Upper lobe of left lung (tissue), 6 donors: ENCODE measurements around the gene OR51S1. TPM values are rescaled to one million over a fixed set of nuclear protein-coding genes. Genes with fewer than 3 reads are reported as not detected.
"Not testable (repeated sequence)": the region's sequence is repeated elsewhere in the genome, so short reads cannot be mapped to it uniquely, and the experiment has no call there.

Experiments used
- ATAC-seq, 2 donors: fragments of 200-7000 bp; cut with Tn5 transposase; one replicate each; pipeline ENCODE4 v1.9.1; 2022; ENCODE audit warnings: mild to moderate bottlenecking in 2 of 2, moderate library complexity in 2 of 2; ENCODE audit not compliant: low FRiP score in 2 of 2
- DNase-seq, 2 donors: peaks; one replicate each; pipeline ENCODE4 v3.0.0-alpha.2; 2019 to 2020
- H3K27ac ChIP-seq, 4 donors: fragments of 200-600 bp; sonication (generic); one replicate each; pipeline ENCODE4 v1.5.1; 2016 to 2019
- H3K27me3 ChIP-seq, 4 donors: fragments of 200-600 bp; sonication (generic); one replicate each; pipeline ENCODE4 v1.5.1; 2017 to 2019
- H3K36me3 ChIP-seq, 4 donors: fragments of 200-600 bp; sonication (generic); one replicate each; pipeline ENCODE4 v1.5.1; 2016 to 2019
- H3K4me1 ChIP-seq, 4 donors: fragments of 200-600 bp; sonication (generic); one replicate each; pipeline ENCODE4 v1.5.1; 2018 to 2019
- H3K4me3 ChIP-seq, 4 donors: fragments of 200-600 bp; sonication (generic); one replicate each; pipeline ENCODE4 v1.5.1; 2017 to 2019; ENCODE audit warnings: mild to moderate bottlenecking in 2 of 4, moderate library complexity in 1 of 4
- H3K9me3 ChIP-seq, 4 donors: fragments of 200-600 bp; sonication (generic); one replicate each; pipeline ENCODE4 v1.5.1; 2018 to 2019
- EP300 ChIP-seq, 4 donors: sonication (generic); formaldehyde crosslinking; IDR thresholded peaks; one replicate each; pipeline ENCODE4 v1.5.1; 2017; ENCODE audit warnings: antibody characterized with exemption in 4 of 4, control low read depth in 2 of 4
- POLR2A ChIP-seq, 4 donors: fragments of 450-650 bp; IDR thresholded peaks; one replicate each; pipeline ENCODE4 v1.5.1; 2016 to 2017; ENCODE audit warnings: antibody characterized with exemption in 4 of 4, mild to moderate bottlenecking in 2 of 4
- POLR2AphosphoS5 ChIP-seq, 2 donors: sonication (generic); formaldehyde crosslinking; IDR thresholded peaks; one replicate each; pipeline ENCODE4 v1.5.1; 2017; ENCODE audit warnings: antibody characterized with exemption in 2 of 2
- WGBS, 2 donors: methylation state at CpG; one replicate each; pipeline ENCODE4 v1.1.5; 2017 to 2018; 5-methylcytosine and 5-hydroxymethylcytosine counted together
- total RNA-seq, 6 donors: library from RNA; depleted of rRNA in 4 of 6; stranded (reverse); fragments of >200 nt in 4 of 6; gene quantifications; one replicate each; pipeline versions ENCODE4 v1.1.0 to v1.2.1, GENCODE V29; 2016 to 2021
- TF ChIP-seq, protein P1 (sequence below), 6 experiments: fragments of 450-650 bp in 4 of 6; fragments of 200-600 bp in 2 of 6; sonication (generic) in 2 of 6; IDR thresholded peaks; one replicate each; pipeline ENCODE4 v1.5.1; 2016 to 2019; ENCODE audit warnings: antibody characterized with exemption in 6 of 6
- donor health status: DM: no; HTN: no; CAD: no; lungs with moderate emphysema.
- donor health status: DM: no; HTN: yes; CAD: no; lungs with severe emphysema.

OR51S1 gene
- total RNA-seq, 6 donors from 2014 or later: not detected

DNA sequence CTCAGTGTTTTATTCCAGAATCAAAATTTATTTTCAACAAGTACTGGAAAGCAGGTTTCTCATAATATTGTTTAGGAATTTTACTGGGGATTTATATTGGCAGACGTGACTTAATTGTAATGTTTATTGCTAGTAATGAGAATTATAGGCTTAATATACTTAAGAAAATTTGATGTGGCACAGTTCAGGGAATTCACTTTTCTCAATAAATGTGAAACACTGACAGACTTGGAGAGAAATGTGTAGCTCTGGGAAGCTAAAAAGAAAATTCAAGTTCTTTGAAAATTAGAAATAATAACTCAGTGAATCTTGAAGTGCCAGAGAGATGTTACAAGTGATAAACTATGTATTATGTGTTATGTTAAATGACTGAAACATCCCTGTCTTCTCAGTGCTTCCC, 28.0 kb downstream of the OR51S1 start, which contains the start of gene OR51F2:
TSS of gene OR51F2 (plus strand) at position 301 of the 400 bp plus-strand sequence. CDS start 101 bp downstream, outside the sequence.
- Histone ChIP-seq H3K27ac (no peak within 1 kb of the TSS), H3K27me3 (no peaks in the 10 kb centered on the region), H3K9me3 (no peaks in the 10 kb centered on the region), H3K4me3 (no peak within 1 kb of the TSS), H3K4me1 (no peaks in the 10 kb centered on the region), H3K36me3 (no peaks in the 10 kb centered on the region)
- no peak for DNase-seq
- TF ChIP-seq POLR2A (IDR thresholded peaks at IDR 0.05) (no peak), POLR2AphosphoS5 (IDR thresholded peaks at IDR 0.05) (no peak), EP300 (IDR thresholded peaks at IDR 0.05) (no peak)
- TF ChIP-seq, protein P1, sequence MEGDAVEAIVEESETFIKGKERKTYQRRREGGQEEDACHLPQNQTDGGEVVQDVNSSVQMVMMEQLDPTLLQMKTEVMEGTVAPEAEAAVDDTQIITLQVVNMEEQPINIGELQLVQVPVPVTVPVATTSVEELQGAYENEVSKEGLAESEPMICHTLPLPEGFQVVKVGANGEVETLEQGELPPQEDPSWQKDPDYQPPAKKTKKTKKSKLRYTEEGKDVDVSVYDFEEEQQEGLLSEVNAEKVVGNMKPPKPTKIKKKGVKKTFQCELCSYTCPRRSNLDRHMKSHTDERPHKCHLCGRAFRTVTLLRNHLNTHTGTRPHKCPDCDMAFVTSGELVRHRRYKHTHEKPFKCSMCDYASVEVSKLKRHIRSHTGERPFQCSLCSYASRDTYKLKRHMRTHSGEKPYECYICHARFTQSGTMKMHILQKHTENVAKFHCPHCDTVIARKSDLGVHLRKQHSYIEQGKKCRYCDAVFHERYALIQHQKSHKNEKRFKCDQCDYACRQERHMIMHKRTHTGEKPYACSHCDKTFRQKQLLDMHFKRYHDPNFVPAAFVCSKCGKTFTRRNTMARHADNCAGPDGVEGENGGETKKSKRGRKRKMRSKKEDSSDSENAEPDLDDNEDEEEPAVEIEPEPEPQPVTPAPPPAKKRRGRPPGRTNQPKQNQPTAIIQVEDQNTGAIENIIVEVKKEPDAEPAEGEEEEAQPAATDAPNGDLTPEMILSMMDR (IDR thresholded peaks at IDR 0.05): no peak
- no peak for ATAC-seq
- 84 to 89% methylated on average over 1 of the region's 1 CpG for WGBS, 2 donors

DNA sequence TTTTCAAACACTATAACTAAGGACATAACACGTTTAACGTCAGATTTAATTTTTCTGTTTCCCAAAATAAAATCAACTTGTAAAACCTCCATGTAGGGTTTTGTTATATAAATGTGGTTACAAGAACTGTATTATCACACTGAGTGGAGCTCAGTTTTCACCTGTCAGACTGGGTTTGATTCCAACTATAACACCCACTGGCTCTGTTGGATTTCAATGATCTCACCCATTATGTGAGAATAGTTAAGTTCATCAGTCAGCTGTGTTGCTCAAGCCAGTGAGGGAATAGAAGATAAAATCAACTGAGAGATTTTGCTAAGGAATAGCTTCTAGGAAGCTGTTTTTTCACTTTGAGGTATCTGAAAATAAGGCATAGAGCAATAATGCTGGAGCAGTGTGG, 39.8 kb downstream of the OR51S1 start:
- DNase-seq: no peak
- no peak for ATAC-seq
- no peaks in the 10 kb centered on the region for H3K9me3 ChIP-seq
- no peaks in the 10 kb centered on the region for H3K4me1 ChIP-seq
- 82 to 84% methylated on average over 2 of the region's 2 CpGs for WGBS, 2 donors
- no peaks in the 10 kb centered on the region for H3K27me3 ChIP-seq
- H3K4me3 ChIP-seq: no peak overlapping the region
- no peaks in the 10 kb centered on the region for H3K36me3 ChIP-seq
- TF ChIP-seq POLR2A (IDR thresholded peaks at IDR 0.05) (no peak), EP300 (IDR thresholded peaks at IDR 0.05) (no peak), POLR2AphosphoS5 (IDR thresholded peaks at IDR 0.05) (no peak)
- TF ChIP-seq, protein P1 (IDR thresholded peaks at IDR 0.05): no peak
- no peak overlapping the region for H3K27ac ChIP-seq

DNA sequence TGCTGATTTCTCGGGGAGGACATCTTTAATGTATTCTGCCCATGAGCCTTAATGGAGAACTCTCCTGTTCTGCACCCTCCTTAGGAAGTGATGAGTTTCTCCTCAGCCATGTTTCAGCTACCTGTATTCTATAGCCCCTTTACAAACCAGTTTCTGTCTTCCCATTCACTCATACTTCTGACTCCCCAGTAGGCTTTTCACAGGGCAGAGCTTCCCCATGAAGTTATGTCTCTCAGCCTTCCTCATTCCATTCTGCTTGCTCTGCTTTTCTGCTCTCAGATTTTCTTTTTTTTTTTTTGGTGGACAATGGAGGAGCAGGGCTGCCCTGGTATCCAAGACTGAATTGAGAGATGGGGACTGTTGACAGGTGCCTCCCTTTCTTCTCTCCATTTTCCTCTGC, 40.5 kb downstream of the OR51S1 start:
- WGBS, 2 donors: 83 to 100% methylated on average over 1 of the region's 1 CpG
- H3K27me3 ChIP-seq: no peaks in the 10 kb centered on the region
- DNase-seq (no peak), ATAC-seq (no peak)
- no peaks in the 10 kb centered on the region for H3K9me3 ChIP-seq
- no peak overlapping the region for H3K4me3 ChIP-seq
- no peaks in the 10 kb centered on the region for H3K4me1 ChIP-seq
- H3K27ac ChIP-seq: no peak overlapping the region
- H3K36me3 ChIP-seq: no peaks in the 10 kb centered on the region
- TF ChIP-seq EP300 (IDR thresholded peaks at IDR 0.05) (no peak), POLR2A (IDR thresholded peaks at IDR 0.05) (no peak), POLR2AphosphoS5 (IDR thresholded peaks at IDR 0.05) (no peak)
- TF ChIP-seq, protein P1 (IDR thresholded peaks at IDR 0.05): no peak

DNA sequence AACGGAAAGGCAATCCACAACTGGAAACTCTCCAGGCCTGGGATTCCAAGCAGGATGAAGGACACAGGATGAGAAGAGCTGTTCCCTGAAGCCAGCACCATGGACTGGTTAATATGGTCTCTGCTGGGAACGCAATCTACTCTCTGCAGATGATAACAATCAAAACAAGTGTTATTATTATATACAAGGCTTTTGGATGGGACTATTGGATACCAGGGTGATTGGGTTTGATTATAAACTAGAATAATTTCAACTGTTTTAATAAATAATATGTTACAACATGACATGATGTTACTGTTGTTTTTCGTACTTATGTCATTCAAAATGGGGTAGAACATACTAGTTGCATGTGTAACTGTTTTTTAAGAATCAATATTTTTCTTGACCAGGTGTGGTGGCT, 44.7 kb downstream of the OR51S1 start, which contains the start of gene OR52R1:
TSS of gene OR52R1 (minus strand) at position 101 of the 400 bp plus-strand sequence. CDS start at position 101, 0 bp downstream.
- TF ChIP-seq POLR2AphosphoS5 (IDR thresholded peaks at IDR 0.05): no peak
- TF ChIP-seq EP300 (IDR thresholded peaks at IDR 0.05): no peak
- TF ChIP-seq POLR2A (IDR thresholded peaks at IDR 0.05): no peak
- TF ChIP-seq, protein P1 (IDR thresholded peaks at IDR 0.05): no peak
- DNase-seq (no peak), ATAC-seq (no peak)
- no peak within 1 kb of the TSS for H3K27ac ChIP-seq
- no peaks in the 10 kb centered on the region for H3K36me3 ChIP-seq
- no peaks in the 10 kb centered on the region for H3K4me1 ChIP-seq
- H3K4me3 ChIP-seq: no peak within 1 kb of the TSS
- no peaks in the 10 kb centered on the region for H3K27me3 ChIP-seq
- H3K9me3 ChIP-seq: no peaks in the 10 kb centered on the region
- 81 to 89% methylated on average over 3 of the region's 3 CpGs for WGBS, 2 donors

DNA sequence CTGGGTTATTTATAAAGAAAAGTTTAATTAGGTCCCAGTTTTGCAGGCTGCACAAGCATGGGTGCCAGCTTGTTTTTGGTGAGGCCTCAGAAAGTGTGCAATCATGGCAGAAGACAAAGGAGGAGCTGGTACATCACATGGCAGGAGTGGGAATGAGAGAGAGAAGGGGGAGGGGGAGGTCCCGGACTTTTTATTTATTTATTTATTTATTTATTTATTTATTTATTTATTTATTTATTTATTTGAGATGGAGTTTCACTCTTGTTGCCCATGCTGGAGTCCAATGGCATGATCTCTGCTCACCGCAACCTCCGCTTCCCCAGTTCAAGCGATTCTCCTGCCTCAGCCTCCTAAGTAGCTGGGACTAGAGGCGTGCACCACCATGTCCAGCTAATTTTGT, 47.7 kb downstream of the OR51S1 start:
- H3K27me3 ChIP-seq, DNase-seq, H3K27ac ChIP-seq, ATAC-seq, H3K4me3 ChIP-seq, H3K9me3 ChIP-seq, H3K36me3 ChIP-seq, H3K4me1 ChIP-seq: not testable (repeated sequence)
- WGBS, 2 donors: 74 to 95% methylated on average over 5 of the region's 5 CpGs
